HG03064 (cell line): ENCODE measurements around the gene RFC4.
"Not testable (repeated sequence)": the region's sequence is repeated elsewhere in the genome, so short reads cannot be mapped to it uniquely, and the experiment has no call there.

ENCODE experiments used
- ATAC-seq: cut with Tn5 transposase; IDR thresholded peaks from one replicate; pipeline ENCODE4 v1.9.1; 2021; ENCODE audit warnings: low read depth; ENCODE audit not compliant: unreplicated experiment

RFC4 gene

GRCh38 chr3:186825294-186825821 is 19.1 kb upstream of the RFC4 start:
- no peak for ATAC-seq

GRCh38 chr3:186824430-186825139 is 18.3 kb upstream of the RFC4 start:
- ATAC-seq, result no peak

DNA sequence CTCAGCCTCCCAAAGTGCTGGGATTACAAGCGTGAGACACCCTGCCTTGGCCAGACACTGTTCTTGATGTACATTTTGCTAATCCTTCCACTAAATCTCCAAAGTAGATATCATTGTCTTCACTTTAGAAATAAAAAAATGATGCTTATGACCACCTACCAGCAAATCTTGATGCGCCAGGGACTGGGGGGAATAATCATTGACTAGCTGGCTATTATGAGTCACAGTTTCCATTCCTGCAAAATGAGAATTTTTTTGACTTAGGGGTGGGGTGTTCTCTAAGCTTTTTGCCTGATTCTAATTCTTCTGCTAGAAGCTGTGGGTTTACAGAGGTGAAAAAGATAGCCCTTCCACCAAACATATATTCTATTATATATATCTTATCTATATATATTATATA is 17.1 kb upstream of the RFC4 start:
- ATAC-seq, result no peak

DNA sequence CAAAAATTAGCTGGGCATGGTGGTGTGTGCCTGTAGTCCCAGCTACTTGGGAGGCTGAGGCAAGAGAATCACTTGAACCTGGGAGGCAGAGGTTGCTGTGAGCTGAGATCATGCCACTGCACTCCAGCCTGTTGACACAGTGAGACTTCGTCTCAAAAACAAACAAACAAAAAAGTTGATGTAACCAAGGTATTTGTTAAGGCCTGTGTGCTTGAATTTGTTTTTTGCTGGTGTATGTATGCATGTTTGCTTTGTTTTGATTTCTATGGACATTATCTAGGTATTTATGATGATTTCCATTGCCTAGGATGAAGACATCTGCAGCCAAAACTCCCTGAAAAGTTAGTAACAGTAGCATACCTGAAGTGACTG is 16.1 kb upstream of the RFC4 start:
- ATAC-seq, result not testable (repeated sequence)

- no peak for ATAC-seq
Measured at GRCh38 chr3:186821429-186822387, 15.4 kb upstream of the RFC4 start.

DNA sequence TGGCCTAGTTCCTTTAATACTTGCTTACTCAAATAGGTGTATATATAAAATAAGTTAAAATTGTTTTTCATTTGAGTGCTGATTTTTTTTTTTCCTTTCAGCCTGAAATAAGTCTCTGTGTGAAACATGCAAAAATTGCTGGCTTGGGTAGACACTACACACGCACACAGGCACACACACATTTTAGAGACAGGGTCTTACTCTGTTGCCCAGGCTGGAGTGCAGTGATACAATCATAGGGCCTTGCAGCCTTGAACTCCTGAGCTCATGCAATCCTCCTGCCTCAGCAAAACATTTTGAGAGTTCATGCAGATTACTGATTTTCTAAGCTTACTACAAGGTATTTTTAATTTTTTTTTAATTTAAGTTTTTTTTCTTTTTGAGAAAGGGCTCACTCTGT is 12.7 kb upstream of the RFC4 start:
- ATAC-seq, result no peak

DNA sequence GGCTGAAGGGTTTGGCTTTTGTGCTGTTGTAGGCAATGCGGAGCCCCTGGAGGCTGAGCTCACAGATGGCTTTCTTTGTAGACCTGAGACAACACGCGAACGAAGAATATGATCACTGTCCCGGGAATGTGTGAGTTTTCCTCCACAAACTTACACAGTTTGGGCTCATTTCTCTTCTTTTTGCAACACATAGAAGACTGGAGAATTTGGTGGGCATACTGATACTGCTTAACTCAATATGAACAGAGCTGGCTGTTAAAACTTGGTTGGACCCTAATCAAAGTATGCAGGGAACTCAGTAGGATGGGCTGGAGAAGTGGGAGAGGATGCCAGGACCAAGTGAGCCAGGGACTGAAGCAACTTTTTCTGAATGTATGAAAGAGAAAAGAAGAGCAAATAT is 12.2 kb upstream of the RFC4 start:
- ATAC-seq, result no peak

- no peak for ATAC-seq
Measured at GRCh38 chr3:186815435-186815834, 9.2 kb upstream of the RFC4 start.

GRCh38 chr3:186814100-186814499 is 7.8 kb upstream of the RFC4 start:
- ATAC-seq, result no peak

DNA sequence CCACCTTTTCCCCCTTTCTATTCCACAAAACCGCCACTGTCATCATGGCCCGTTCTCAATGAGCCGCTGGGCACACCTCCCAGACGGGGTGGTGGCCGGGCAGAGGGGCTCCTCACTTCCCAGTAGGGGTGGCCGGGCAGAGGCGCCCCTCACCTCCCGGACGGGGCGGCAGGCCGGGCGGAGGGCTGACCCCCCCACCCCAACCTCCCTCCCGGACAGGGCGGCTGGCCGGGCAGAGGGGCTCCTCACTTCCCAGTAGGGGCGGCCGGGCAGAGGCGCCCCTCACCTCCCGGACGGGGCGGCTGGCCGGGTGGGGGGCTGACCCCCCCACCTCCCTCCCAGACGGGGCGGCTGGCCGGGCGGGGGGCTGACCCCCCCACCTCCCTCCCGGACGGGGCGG is 5.0 kb upstream of the RFC4 start:
- ATAC-seq, result not testable (repeated sequence)

DNA sequence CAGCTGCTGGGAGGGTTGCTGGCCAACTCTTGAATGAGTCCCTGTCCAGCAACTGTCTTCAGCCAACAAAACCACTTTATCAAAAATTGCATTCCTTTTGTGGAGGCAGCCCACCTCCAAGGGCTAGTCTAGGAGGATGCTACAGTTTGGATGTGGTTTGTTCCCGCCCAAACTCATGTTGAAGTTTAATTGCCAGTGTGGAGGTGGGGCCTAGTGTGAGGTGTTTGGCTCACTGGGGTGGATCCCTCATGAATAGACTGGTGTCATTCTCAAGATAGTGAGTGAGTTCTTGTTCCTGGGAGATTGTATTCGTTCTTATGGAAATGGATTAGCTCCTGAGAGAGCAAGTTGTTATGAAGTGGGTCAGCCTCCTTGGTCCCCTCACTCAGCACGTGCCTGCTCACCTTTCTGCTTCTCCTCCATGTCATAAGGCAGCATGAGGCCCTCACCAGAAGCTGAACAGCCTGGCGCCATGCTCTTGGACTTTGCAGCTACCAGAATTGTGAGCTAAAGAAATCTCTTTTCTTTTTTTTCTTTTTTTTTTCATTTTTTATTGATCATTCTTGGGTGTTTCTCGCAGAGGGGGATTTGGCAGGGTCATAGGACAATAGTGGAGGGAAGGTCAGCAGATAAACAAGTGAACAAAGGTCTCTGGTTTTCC is 4.2 kb upstream of the RFC4 start:
- ATAC-seq, result no peak

GRCh38 chr3:186807231-186807630 is 949 bp upstream of the RFC4 start:
- ATAC-seq, result no peak

DNA sequence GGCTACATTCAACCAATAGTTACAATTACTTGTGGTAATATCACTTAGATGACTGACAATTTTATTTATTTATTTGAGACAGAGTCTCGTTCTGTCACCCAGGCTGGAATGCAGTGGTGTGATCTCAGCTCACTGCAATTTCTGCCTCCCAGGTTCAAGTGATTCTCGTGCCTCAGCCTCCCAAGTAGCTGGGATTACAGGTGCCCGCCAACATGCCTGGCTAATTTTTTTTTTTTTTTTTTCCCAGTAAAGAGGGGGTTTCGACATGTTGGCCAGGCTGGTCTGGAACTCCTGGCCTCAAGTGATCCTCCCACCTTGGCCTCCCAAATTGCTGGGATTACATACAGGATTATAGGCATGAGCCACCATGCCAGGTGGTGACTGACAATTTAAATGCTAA is 2.8 kb downstream of the RFC4 start:
- not testable (repeated sequence) for ATAC-seq

GRCh38 chr3:186802701-186803100 is 3.6 kb downstream of the RFC4 start:
- no peak for ATAC-seq

DNA sequence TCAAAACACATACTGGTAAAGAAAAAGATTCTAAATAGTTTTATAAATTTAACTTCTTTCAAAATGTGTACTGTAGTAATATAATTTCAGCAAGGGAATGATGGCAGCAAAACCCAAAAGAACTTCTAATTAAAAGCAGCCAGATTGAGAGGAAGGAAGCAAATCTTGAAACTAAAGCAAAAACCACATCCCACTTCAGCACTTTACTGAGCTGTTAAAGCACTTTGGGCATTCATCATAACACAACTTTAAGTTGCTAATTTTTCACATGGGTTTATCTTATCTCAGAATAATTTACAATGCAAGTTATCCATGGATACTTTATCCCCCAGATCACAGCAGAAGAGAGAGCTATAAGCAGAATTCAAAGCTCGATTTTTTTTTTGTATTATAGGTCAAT is 6.0 kb downstream of the RFC4 start:
- no peak for ATAC-seq

GRCh38 chr3:186798239-186798874 is 7.9 kb downstream of the RFC4 start:
- ATAC-seq, result no peak

- ATAC-seq, result no peak
Measured at GRCh38 chr3:186790261-186790981, 15.9 kb downstream of the RFC4 start.

DNA sequence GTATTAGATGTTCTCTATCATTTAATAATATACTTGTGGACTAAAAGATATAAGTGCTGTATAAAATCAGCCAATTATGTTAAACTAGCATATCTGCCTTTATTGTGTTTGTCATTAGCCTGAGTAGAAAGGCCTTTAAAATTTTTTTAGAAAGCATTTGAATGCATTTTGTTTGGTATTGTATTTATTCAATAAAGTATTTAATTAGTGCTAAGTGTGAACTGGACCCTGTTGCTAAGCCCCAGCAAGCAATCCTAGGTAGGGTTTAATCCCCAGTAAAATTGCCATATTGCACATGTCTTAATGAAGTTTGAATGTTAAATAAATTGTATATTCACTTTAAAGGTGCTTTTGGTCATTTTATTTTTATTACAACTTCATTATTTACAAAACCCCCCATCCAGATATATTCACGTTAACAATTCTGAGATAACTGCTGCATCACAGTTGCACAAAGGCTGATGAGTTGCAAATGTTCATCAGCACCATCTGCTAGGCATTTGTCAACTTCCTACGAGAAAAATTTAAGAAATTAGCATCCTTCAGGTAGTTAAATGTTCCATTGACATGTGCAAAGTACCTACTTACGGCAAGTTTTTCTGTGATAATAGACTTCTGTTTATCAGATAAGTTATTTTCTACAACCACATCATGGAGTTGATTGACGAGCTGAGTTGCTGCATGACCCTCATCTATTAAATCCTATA is 16.6 kb downstream of the RFC4 start:
- no peak for ATAC-seq
